ENCODE data around the gene AKR1E2. TPM values are rescaled to one million over a fixed set of nuclear protein-coding genes. Genes with fewer than 3 reads are reported as not detected.
"Not testable (repeated sequence)": the region's sequence is repeated elsewhere in the genome, so short reads cannot be mapped to it uniquely, and the experiment has no call there.

The AKR1E2 gene
- total and polyA plus RNA-seq, 2 donors (not counting 3 experiments of a cell fraction or from before 2014, with no cell fraction given), result 4.0 to 8.2 TPM

DNA sequence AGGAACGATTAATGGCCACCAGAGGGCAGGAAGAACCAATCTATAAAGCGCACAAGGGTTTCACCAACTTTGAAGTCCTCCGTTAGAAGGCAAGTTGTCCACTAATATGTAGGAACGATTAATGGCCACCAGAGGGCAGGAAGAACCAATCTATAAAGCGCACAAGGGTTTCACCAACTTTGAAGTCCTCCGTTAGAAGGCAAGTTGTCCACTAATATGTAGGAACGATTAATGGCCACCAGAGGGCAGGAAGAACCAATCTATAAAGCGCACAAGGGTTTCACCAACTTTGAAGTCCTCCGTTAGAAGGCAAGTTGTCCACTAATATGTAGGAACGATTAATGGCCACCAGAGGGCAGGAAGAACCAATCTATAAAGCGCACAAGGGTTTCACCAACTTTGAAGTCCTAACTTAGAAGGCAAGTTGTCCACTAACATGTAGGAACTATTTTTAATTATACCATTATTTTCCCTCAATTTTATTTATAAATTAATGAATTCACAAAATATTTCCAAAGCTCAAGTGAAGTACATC is 10.3 kb upstream of the AKR1E2 start:
- H4K20me1 ChIP-seq (replicated peaks; ENCODE audit: control insufficient read depth, extremely low read depth, insufficient read depth, low read length); FAIRE-seq; POLR2A ChIA-PET; H2AFZ ChIP-seq (ENCODE audit: low read depth, low read length); dilution Hi-C loops (cut with MboI; ENCODE audit: extremely low pct_ligation_motif_present, low sequenced_read_pairs); BruUV-seq (replicated peaks); H3K27ac ChIP-seq (ENCODE audit: insufficient read depth, low read depth, low read length); H3K9me1 ChIP-seq (replicated peaks; ENCODE audit: control insufficient read depth, extremely low read depth, insufficient read depth, low read length); H3K79me2 ChIP-seq (ENCODE audit: control insufficient read depth, insufficient read depth, low read length); H3K36me3 ChIP-seq (ENCODE audit: control insufficient read depth in 2 of 2, extremely low read depth in 1 of 2, insufficient read depth in 2 of 2, low read length in 2 of 2); H3K9ac ChIP-seq (replicated peaks; ENCODE audit: extremely low read depth, insufficient read depth, low read length); H3K4me2 ChIP-seq (ENCODE audit: insufficient read depth, low read length); H3K9me3 ChIP-seq (replicated peaks; ENCODE audit: control insufficient read depth, insufficient read depth, low read length); H3K4me3 ChIP-seq (replicated peaks in 1 of 3; ENCODE audit: insufficient read depth in 1 of 3, low read depth in 1 of 3, low read length in 3 of 3); H3K27me3 ChIP-seq (ENCODE audit: control insufficient read depth in 2 of 2, insufficient read depth in 2 of 2, low read length in 2 of 2): not testable (repeated sequence)
- CTCF ChIA-PET, result interaction anchor here (0.6 to 2.9 kb wide), 36 partner anchors 9 to 1618 kb away, joined by 3 to 69 read pairs (median 6); partner anchors contain the start of gene AKR1C3
- H3K4me1 ChIP-seq (ENCODE audit: control insufficient read depth, extremely low read depth, insufficient read depth, low read length), result peaks cover 12% of the 10 kb centered on the region
- intact Hi-C loops (cut with micrococcal nuclease), result loop anchor here (1.0 to 2.0 kb wide), 4 partner anchors 34 to 1619 kb away; no protein-coding TSS in a partner anchor
- TF ChIP-seq, protein P1, sequence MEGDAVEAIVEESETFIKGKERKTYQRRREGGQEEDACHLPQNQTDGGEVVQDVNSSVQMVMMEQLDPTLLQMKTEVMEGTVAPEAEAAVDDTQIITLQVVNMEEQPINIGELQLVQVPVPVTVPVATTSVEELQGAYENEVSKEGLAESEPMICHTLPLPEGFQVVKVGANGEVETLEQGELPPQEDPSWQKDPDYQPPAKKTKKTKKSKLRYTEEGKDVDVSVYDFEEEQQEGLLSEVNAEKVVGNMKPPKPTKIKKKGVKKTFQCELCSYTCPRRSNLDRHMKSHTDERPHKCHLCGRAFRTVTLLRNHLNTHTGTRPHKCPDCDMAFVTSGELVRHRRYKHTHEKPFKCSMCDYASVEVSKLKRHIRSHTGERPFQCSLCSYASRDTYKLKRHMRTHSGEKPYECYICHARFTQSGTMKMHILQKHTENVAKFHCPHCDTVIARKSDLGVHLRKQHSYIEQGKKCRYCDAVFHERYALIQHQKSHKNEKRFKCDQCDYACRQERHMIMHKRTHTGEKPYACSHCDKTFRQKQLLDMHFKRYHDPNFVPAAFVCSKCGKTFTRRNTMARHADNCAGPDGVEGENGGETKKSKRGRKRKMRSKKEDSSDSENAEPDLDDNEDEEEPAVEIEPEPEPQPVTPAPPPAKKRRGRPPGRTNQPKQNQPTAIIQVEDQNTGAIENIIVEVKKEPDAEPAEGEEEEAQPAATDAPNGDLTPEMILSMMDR (IDR thresholded peaks at IDR 0.05; ENCODE audit: extremely low read depth in 1 of 2, insufficient read depth in 1 of 2, low read depth in 1 of 2, low read length in 2 of 2), result peak in 1 of 2 donors; percentile 60
- peak; percentile 49 for DNase-seq (ENCODE audit: low read depth, low spot score)

DNA sequence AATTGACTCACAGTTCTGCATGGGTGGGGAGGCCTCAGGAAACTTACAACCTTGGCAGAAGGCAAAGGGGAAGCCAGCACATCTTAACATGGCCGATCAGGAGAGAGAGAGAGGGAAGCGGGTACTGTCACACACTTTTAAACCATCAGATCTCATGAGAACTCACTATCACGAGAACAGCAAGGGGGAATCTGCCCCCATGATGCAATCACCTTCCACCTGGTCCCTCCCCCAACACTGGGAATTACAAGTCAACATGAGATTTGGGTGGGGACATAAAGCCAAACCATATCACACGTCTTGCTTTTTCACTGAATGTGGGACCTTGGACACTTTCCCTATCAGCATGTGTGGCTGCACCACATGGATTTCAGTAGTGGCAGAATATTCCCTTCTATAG is 9.0 kb upstream of the AKR1E2 start:
- Histone ChIP-seq H3K9me1 (replicated peaks; ENCODE audit: control insufficient read depth, extremely low read depth, insufficient read depth, low read length) (no peaks in the 10 kb centered on the region), H3K4me1 (ENCODE audit: control insufficient read depth, extremely low read depth, insufficient read depth, low read length) (peaks cover 12% of the 10 kb centered on the region), H3K9me3 (replicated peaks; ENCODE audit: control insufficient read depth, insufficient read depth, low read length) (no peaks in the 10 kb centered on the region), H3K36me3 (ENCODE audit: control insufficient read depth in 2 of 2, extremely low read depth in 1 of 2, insufficient read depth in 2 of 2, low read length in 2 of 2) (no peaks in the 10 kb centered on the region), H3K79me2 (ENCODE audit: control insufficient read depth, insufficient read depth, low read length) (no peaks in the 10 kb centered on the region), H3K4me3 (replicated peaks in 1 of 3; ENCODE audit: insufficient read depth in 1 of 3, low read depth in 1 of 3, low read length in 3 of 3) (no peak overlapping the region), H2AFZ (ENCODE audit: low read depth, low read length) (no peak overlapping the region), H4K20me1 (replicated peaks; ENCODE audit: control insufficient read depth, extremely low read depth, insufficient read depth, low read length) (no peaks in the 10 kb centered on the region), H3K27ac (ENCODE audit: insufficient read depth, low read depth, low read length) (no peak overlapping the region), H3K27me3 (ENCODE audit: control insufficient read depth in 2 of 2, insufficient read depth in 2 of 2, low read length in 2 of 2) (peaks cover 0 to 4% of the 10 kb centered on the region in 2 experiments), H3K4me2 (ENCODE audit: insufficient read depth, low read length) (no peak overlapping the region), H3K9ac (replicated peaks; ENCODE audit: extremely low read depth, insufficient read depth, low read length) (no peak overlapping the region)
- no peak for DNase-seq (ENCODE audit: low read depth, low spot score)
- TF ChIP-seq EZH2 (IDR thresholded peaks at IDR 0.05; ENCODE audit: borderline replicate concordance, low read depth, low read length, severe bottlenecking), result no peak
- TF ChIP-seq POLR2A (IDR thresholded peaks at IDR 0.05; ENCODE audit: low read depth, low read length), result no peak
- no peak for TF ChIP-seq MYC (IDR thresholded peaks at IDR 0.05; ENCODE audit: low read depth, low read length)
- TF ChIP-seq, protein P2, sequence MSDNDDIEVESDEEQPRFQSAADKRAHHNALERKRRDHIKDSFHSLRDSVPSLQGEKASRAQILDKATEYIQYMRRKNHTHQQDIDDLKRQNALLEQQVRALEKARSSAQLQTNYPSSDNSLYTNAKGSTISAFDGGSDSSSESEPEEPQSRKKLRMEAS (IDR thresholded peaks at IDR 0.05; ENCODE audit: insufficient read depth, insufficient read length), result no peak
- TF ChIP-seq FOS (IDR thresholded peaks at IDR 0.05; ENCODE audit: borderline replicate concordance, insufficient read depth, low read length), result no peak
- TF ChIP-seq JUN (IDR thresholded peaks at IDR 0.05; ENCODE audit: borderline replicate concordance, insufficient read depth, insufficient read length, low read depth), result no peak
- TF ChIP-seq POLR2AphosphoS5 (IDR thresholded peaks at IDR 0.05; ENCODE audit: insufficient read depth, low read depth, low read length), result no peak
- TF ChIP-seq GATA2 (IDR thresholded peaks at IDR 0.05; ENCODE audit: insufficient read depth, insufficient read length, low read depth, low read length), result no peak
- TF ChIP-seq, protein P1 (IDR thresholded peaks at IDR 0.05; ENCODE audit: extremely low read depth in 1 of 2, insufficient read depth in 1 of 2, low read depth in 1 of 2, low read length in 2 of 2), result no peak
- intact Hi-C loops (cut with micrococcal nuclease) (no loop called here), dilution Hi-C loops (cut with MboI; ENCODE audit: extremely low pct_ligation_motif_present, low sequenced_read_pairs) (no loop called here)
- no TSS peak for BruUV-seq (replicated peaks)
- POLR2A ChIA-PET, result no interaction called here
- CTCF ChIA-PET, result no interaction called here
- FAIRE-seq, result no peak
